ENCODE data around the gene TMEM43. TPM values are rescaled to one million over a fixed set of nuclear protein-coding genes. Genes with fewer than 3 reads are reported as not detected.
A peak's percentile ranks its signal among the peaks of the same experiment; 100 is the strongest.

TMEM43 gene
- total RNA-seq, 4 donors from 2014 or later: 64.0 to 140 (median 76.3) TPM

DNA sequence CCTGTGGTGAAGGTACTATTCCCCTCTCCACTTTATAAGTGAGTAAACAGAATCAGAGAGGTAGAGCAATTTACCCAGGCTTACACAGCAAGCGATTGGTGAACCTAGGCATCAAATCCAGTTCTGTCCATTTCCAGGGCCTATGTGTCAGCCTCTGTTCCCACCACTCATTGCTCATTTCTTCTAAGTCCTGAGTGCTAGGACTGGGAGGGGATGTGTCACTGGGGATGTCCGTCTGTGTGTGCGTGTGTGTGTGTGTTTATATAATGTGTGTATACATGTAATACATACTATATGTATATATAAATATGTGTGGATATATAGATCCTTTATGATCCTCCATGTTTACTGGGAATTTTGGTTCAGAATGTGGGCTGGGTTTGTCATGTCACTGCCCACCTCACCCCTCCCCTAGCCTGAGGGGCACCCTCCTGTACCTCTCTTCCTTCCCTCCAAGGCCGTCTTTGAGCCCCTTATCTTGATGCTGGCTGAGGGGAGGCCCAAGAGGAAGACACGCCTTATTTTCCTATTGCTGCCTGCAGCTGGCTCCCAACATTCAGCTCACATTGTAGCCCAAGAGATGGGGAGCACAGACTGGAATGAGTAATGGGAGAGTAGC is 2.1 kb downstream of the TMEM43 start:
- DNase-seq: no peak
- no peaks in the 10 kb centered on the region for H3K27me3 ChIP-seq
- peak overlapping the region; percentile 94 to 99 (median 97) for H3K27ac ChIP-seq
- WGBS, 2 donors: 57 to 70% methylated on average over 5 of the region's 5 CpGs
- intact Hi-C loops (cut with DNase I): no loop called here
- TF ChIP-seq, protein P1, sequence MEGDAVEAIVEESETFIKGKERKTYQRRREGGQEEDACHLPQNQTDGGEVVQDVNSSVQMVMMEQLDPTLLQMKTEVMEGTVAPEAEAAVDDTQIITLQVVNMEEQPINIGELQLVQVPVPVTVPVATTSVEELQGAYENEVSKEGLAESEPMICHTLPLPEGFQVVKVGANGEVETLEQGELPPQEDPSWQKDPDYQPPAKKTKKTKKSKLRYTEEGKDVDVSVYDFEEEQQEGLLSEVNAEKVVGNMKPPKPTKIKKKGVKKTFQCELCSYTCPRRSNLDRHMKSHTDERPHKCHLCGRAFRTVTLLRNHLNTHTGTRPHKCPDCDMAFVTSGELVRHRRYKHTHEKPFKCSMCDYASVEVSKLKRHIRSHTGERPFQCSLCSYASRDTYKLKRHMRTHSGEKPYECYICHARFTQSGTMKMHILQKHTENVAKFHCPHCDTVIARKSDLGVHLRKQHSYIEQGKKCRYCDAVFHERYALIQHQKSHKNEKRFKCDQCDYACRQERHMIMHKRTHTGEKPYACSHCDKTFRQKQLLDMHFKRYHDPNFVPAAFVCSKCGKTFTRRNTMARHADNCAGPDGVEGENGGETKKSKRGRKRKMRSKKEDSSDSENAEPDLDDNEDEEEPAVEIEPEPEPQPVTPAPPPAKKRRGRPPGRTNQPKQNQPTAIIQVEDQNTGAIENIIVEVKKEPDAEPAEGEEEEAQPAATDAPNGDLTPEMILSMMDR (IDR thresholded peaks at IDR 0.05): no peak
- no peak for TF ChIP-seq POLR2A (IDR thresholded peaks at IDR 0.05)
- H3K9me3 ChIP-seq: no peaks in the 10 kb centered on the region
- peak overlapping the region in 3 of 4 donors; percentile 77 to 89 (median 89) for H3K4me3 ChIP-seq
- H3K36me3 ChIP-seq: peaks cover 22 to 54% (median 35%) of the 10 kb centered on the region in 3 donors
- peaks cover 26 to 63% (median 34%) of the 10 kb centered on the region in 3 donors for H3K4me1 ChIP-seq

DNA sequence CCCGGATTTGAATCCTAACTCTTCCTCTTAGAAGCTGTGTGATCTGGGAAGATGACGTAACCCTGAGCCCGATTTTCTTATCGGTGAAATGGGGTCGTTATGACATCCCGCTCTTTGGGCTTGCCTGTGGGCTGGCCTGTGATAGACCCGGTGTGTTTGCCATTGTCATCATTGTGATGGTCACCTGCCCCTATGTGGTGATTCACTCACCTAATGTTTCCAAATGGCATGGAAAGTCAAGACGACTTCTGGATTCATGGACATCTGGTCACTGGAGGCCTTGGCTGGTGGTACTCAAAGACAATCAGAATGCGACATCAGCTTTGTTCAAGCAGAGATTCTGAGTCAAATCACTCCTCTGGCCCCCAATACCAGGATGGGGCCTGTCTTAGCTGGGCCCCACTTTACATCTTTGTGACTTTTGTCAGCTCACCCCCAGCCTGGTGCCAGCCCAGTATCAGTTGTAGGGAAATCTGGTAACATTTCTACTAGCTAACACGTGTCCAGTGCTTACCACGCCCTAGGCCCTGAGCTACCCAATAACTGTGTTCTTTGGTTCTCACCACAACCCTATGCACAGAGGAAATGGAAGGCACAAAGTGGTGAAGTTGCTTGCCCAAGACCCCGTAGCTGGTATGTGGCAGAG is 2.8 kb downstream of the TMEM43 start:
- Histone ChIP-seq H3K4me3 (no peak overlapping the region), H3K36me3 (peaks cover 28 to 59% (median 41%) of the 10 kb centered on the region in 3 donors), H3K9me3 (no peaks in the 10 kb centered on the region), H3K4me1 (peaks cover 24 to 57% (median 32%) of the 10 kb centered on the region in 3 donors), H3K27me3 (no peaks in the 10 kb centered on the region), H3K27ac (peak overlapping the region; percentile 94 to 99 (median 97))
- TF ChIP-seq, protein P1 (IDR thresholded peaks at IDR 0.05): no peak
- no peak for TF ChIP-seq POLR2A (IDR thresholded peaks at IDR 0.05)
- intact Hi-C loops (cut with DNase I): no loop called here
- no peak for DNase-seq
- WGBS, 2 donors: 85 to 89% methylated on average over 9 to 11 of the region's 12 CpGs

DNA sequence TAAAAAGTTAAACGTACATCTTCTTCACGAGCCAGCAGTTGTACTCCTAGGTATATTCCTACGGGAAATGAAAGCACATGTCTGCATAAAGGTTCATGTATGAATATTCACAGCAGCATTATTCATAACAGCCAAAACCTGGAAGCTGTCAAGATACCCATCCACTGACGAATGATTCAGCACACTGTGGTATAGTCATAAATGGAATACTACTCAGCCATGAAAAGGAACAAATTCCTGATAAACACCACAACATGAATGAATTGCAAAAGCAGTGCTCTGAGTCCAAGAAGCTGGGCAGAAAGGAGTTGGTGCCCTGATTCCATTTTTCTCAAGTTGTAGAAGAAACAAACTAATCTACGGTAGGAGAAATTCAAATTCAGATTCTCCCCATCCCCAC is 3.9 kb downstream of the TMEM43 start:
- H3K9me3 ChIP-seq: no peaks in the 10 kb centered on the region
- peaks cover 39 to 70% (median 47%) of the 10 kb centered on the region in 3 donors for H3K36me3 ChIP-seq
- peak overlapping the region in 1 of 4 donors; percentile 40 for H3K27ac ChIP-seq
- 84 to 96% methylated on average over 4 to 5 of the region's 5 CpGs for WGBS, 2 donors
- H3K4me3 ChIP-seq: no peak overlapping the region
- peaks cover 14 to 46% (median 21%) of the 10 kb centered on the region in 3 donors for H3K4me1 ChIP-seq
- intact Hi-C loops (cut with DNase I): no loop called here
- no peaks in the 10 kb centered on the region for H3K27me3 ChIP-seq
- TF ChIP-seq, protein P1 (IDR thresholded peaks at IDR 0.05): no peak
- TF ChIP-seq POLR2A (IDR thresholded peaks at IDR 0.05): no peak
- DNase-seq: no peak

DNA sequence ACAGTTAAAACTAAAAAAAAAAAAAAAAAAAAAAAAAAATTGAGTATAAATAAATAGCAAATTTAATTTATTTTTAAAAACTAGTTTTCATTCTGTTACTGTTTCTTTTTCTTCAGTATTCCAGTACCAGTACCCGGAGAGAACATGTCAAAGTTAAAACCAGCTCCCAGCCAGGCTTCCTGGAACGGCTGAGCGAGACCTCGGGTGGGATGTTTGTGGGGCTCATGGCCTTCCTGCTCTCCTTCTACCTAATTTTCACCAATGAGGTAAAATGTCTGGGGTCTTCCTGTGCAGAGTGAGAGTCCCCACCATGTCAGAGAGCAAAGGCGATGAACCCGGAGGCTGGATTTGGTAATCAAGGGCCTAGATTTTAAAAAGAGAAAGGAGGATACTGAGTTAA is 4.4 kb downstream of the TMEM43 start:
- no peak for DNase-seq
- Histone ChIP-seq H3K27ac (no peak overlapping the region), H3K4me1 (peaks cover 12 to 42% (median 19%) of the 10 kb centered on the region in 3 donors), H3K9me3 (no peaks in the 10 kb centered on the region), H3K4me3 (no peak overlapping the region), H3K27me3 (no peaks in the 10 kb centered on the region), H3K36me3 (peaks cover 45 to 76% (median 52%) of the 10 kb centered on the region in 3 donors)
- TF ChIP-seq, protein P1 (IDR thresholded peaks at IDR 0.05): no peak
- no peak for TF ChIP-seq POLR2A (IDR thresholded peaks at IDR 0.05)
- intact Hi-C loops (cut with DNase I): no loop called here
- 95% methylated on average over 6 of the region's 6 CpGs for WGBS, 2 donors

DNA sequence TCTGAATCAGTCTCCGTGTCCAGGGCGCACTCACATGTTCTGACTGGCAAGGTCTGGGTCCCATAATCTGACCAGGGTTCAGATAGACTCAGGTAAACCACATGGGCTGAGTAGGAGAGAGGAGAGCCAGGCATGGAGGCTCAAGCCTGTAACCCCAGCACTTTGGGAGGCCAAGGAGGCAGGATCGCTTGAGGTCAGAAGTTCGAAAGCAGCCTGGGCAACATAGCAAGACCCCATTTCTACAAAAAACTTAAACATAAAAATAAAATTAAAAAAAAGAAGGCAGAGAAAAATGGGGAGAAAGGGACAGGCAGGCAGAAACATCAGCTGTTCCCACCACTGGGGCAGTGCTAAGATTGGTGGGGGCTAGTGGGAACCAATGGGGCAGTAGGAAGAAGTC is 5.4 kb downstream of the TMEM43 start:
- 92 to 100% methylated on average over 2 to 3 of the region's 4 CpGs for WGBS, 2 donors
- no peak for TF ChIP-seq POLR2A (IDR thresholded peaks at IDR 0.05)
- TF ChIP-seq, protein P1 (IDR thresholded peaks at IDR 0.05): no peak
- H3K36me3 ChIP-seq: peaks cover 53 to 85% (median 59%) of the 10 kb centered on the region in 3 donors
- no peaks in the 10 kb centered on the region for H3K27me3 ChIP-seq
- intact Hi-C loops (cut with DNase I): no loop called here
- peaks cover 12 to 42% (median 19%) of the 10 kb centered on the region in 3 donors for H3K4me1 ChIP-seq
- H3K4me3 ChIP-seq: no peak overlapping the region
- no peak for DNase-seq
- no peak overlapping the region for H3K27ac ChIP-seq
- H3K9me3 ChIP-seq: no peaks in the 10 kb centered on the region
